Epithelial cell of proximal tubule (primary cell): Measurements from ENCODE around the gene UBXN2A. TPM values are rescaled to one million over a fixed set of nuclear protein-coding genes. Genes with fewer than 3 reads are reported as not detected.
A peak's percentile ranks its signal among the peaks of the same experiment; 100 is the strongest.

Experiments used
- DNase-seq: peaks from one replicate; pipeline ENCODE4 v3.0.0-alpha.2; 2011; ENCODE audit warnings: low read depth
- H3K4me3 ChIP-seq: 2 replicates; pipeline ENCODE4 v1.5.1; 2011; ENCODE audit warnings: low read depth, mild to moderate bottlenecking, low read length
- total RNA-seq: library from RNA; depleted of rRNA; stranded (reverse); fragments of >200 nt; gene quantifications from 2 replicates; pipeline ENCODE4 v1.2.3, GENCODE V29; 2015
- TF ChIP-seq, protein P1 (sequence below): conservative IDR thresholded peaks from 2 replicates; pipeline ENCODE4 v1.5.1; 2012; ENCODE audit warnings: low read depth, mild to moderate bottlenecking, low read length

Gene UBXN2A
- 12.3 and 13.4 TPM in 2 replicates for total RNA-seq

DNA sequence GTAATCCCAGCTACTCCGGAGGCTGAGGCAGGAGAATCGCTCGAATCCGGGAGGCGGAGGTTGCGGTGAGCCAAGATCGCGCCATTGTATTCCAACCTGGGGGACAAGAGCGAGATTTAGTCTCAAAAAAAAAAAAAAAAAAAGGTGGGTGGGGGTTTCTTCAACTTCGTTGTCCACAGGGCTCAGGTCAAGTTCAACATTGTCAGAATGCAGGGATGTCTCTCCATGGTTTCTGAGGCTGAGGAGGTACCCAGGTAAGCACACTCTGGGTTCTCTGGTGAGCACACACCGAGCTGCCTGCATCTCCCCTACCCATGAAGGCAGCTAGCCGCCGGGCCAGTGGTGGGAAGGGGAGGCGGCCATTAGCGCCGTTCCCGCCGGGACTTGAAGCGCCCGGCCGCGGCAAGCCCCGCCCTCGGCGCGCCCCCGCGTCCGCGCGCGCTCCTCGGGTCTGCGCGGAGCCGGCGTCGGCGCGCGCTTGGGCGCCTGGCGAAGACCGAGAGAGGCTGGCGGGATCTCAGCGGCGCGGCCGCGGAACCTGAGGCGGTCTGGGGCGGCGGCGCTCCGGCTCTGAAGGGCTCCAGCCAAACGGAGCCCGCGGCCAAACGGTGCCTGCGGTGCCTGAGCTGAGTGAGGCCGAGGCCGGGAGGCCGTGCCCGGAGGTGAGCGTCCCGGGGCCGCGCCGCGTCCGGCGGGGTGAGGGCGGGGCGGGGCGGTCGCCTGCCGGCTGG, at the start of gene UBXN2A:
UBXN2A (plus strand) TSS at position 477 of the 731 bp plus-strand sequence. CDS start 17,852 bp downstream, outside the sequence.
- H3K4me3 ChIP-seq: peak within 1 kb of the TSS; percentile 67
- DNase-seq: no peak
- TF ChIP-seq, protein P1, sequence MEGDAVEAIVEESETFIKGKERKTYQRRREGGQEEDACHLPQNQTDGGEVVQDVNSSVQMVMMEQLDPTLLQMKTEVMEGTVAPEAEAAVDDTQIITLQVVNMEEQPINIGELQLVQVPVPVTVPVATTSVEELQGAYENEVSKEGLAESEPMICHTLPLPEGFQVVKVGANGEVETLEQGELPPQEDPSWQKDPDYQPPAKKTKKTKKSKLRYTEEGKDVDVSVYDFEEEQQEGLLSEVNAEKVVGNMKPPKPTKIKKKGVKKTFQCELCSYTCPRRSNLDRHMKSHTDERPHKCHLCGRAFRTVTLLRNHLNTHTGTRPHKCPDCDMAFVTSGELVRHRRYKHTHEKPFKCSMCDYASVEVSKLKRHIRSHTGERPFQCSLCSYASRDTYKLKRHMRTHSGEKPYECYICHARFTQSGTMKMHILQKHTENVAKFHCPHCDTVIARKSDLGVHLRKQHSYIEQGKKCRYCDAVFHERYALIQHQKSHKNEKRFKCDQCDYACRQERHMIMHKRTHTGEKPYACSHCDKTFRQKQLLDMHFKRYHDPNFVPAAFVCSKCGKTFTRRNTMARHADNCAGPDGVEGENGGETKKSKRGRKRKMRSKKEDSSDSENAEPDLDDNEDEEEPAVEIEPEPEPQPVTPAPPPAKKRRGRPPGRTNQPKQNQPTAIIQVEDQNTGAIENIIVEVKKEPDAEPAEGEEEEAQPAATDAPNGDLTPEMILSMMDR: no peak

DNA sequence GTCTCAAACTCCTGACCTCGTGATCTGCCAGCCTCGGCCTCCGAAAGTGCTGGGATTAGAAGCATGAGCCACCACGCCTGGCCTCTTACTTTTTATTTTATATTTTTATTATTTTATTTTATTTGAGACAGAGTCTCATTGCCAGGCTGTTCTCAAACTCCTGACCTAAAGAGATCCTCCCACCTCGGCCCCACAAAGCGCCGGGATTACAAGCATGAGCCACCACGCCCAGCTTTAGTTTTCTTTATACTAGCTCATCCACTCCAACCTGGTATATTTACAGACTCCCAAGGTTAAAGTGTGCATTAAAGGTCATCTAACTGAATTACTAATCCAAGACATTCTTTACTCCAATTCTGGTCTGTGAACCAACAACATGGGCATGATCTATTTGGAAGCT, 40.1 kb upstream of the UBXN2A start:
- H3K4me3 ChIP-seq: no peak overlapping the region
- no peak for DNase-seq
- TF ChIP-seq, protein P1: no peak

DNA sequence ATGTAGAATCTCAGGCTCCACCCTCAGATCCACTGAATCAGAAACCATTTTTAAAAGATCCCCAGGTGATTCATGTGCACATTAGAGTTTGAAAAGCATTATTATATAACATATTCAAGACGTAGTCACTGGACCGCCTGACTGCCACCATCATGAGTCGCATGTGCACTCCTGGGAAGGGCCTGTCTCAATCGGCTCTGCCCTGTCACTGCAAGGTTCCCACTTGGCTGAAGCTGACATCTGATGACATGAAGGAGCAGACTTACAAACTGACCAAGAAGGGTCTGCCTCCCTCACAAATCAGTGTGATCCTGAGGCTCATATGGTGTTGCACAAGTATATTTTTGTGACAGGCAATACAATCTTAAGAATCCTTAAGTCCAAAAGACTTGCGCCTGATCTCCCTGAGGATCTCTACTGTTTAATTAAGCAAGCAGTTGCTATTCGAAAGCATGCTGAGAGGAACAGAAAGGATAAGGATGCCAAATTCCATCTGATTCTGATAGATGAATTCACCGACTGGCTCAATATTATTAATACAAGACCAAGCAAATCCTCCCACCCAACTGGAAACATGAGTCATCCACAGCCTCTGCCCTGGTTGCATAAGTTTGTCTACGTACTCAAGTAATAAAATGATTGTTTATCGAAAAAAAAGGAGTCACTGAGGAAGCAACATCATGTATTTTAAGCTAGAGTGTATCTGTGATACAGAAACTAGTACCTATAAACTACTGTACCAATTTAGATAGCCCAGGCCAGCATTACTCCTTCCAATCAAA, 39.5 kb upstream of the UBXN2A start:
- no peak overlapping the region for H3K4me3 ChIP-seq
- no peak for DNase-seq

GRCh38 chr2:23901966-23902846, 38.1 kb upstream of the UBXN2A start:
- no peak for DNase-seq
- TF ChIP-seq, protein P1: no peak
- H3K4me3 ChIP-seq: no peak overlapping the region

More for the DNA sequence above, 39.5 kb upstream of the UBXN2A start:
- TF ChIP-seq, protein P1: no peak

DNA sequence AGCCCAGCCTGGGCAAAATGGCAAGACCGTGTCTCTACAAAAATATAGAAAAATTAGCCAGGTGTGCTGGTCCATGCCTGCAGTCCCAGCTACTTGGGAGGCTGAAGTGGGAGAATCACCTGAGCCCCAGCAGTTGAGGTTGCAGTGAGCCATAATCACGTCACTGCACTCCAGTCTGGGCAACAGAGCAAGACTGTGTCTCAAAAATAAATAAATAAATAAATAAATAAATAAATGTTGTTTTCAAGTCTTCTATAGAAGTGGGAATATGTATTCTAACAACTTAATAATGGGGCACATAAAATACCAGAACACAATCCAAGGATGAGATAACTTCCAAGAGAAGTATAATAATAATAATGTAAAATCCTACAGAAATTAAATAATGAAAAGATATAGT, 37.2 kb upstream of the UBXN2A start:
- no peak for DNase-seq
- no peak overlapping the region for H3K4me3 ChIP-seq
- TF ChIP-seq, protein P1: no peak

DNA sequence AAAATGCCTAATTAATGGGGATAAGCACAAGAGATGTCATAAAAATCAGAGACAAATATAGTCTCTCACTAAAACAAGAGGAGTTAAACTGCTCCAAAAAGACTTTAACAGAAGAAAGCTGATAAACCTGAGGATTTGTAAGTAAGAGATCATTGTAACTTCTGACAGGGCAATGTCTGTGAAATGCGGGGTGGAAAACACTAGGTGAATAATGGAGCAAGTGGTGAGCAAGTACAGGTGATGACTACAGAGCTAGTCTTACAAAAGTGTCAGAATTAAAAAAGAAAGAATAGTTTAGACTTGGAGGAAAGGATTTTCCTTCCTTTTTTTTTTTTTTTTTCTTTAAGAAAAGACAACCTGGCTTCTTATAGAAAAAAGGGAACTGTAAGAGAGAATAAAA, 36.0 kb upstream of the UBXN2A start:
- H3K4me3 ChIP-seq: no peak overlapping the region
- TF ChIP-seq, protein P1: no peak
- DNase-seq: no peak
